GM21447 (cell line): ENCODE measurements around the gene URB2.
"Not testable (repeated sequence)": the region's sequence is repeated elsewhere in the genome, so short reads cannot be mapped to it uniquely, and the experiment has no call there.

Experiments
- ATAC-seq: cut with Tn5 transposase; IDR thresholded peaks from one replicate; pipeline ENCODE4 v1.9.1; 2021; ENCODE audit not compliant: unreplicated experiment

The URB2 gene

GRCh38 chr1:229689904-229690303, 63.9 kb downstream of the URB2 start:
- no peak for ATAC-seq

GRCh38 chr1:229690662-229691061, 64.6 kb downstream of the URB2 start:
- ATAC-seq = no peak

GRCh38 chr1:229691362-229691761, 65.3 kb downstream of the URB2 start:
- ATAC-seq = no peak

GRCh38 chr1:229693129-229693900, 67.3 kb downstream of the URB2 start:
- ATAC-seq = peak; percentile 41

- ATAC-seq = no peak
Measured at GRCh38 chr1:229694053-229694693, 68.1 kb downstream of the URB2 start.

- ATAC-seq = no peak
Measured at GRCh38 chr1:229696385-229696784, 70.3 kb downstream of the URB2 start.

- ATAC-seq = no peak
Measured at GRCh38 chr1:229699613-229700267, 73.7 kb downstream of the URB2 start.

GRCh38 chr1:229704157-229704556, 78.1 kb downstream of the URB2 start:
- no peak for ATAC-seq

- ATAC-seq = not testable (repeated sequence)
Measured at GRCh38 chr1:229705152-229705551, 79.1 kb downstream of the URB2 start.

GRCh38 chr1:229707127-229707526, 81.1 kb downstream of the URB2 start:
- not testable (repeated sequence) for ATAC-seq

- no peak for ATAC-seq
Measured at GRCh38 chr1:229709500-229710013, 83.5 kb downstream of the URB2 start.
